HUES64 (cell line): ENCODE measurements around the gene AIM2.

ENCODE experiments used
- H3K27ac ChIP-seq: 2 replicates; pipeline ENCODE4 v1.7.0; 2013; ENCODE audit warnings: low read depth, low read length, inconsistent platforms
- H3K27me3 ChIP-seq: 2 replicates; pipeline ENCODE4 v1.6.1; 2013; ENCODE audit warnings: mild to moderate bottlenecking, low read length; ENCODE audit not compliant: insufficient read depth
- H3K36me3 ChIP-seq: 2 replicates; pipeline ENCODE4 v1.6.1; 2013; ENCODE audit warnings: mild to moderate bottlenecking, low read length; ENCODE audit not compliant: insufficient read depth
- H3K4me1 ChIP-seq: 2 replicates; pipeline ENCODE4 v1.6.1; 2013; ENCODE audit warnings: mild to moderate bottlenecking, low read length, moderate library complexity; ENCODE audit not compliant: insufficient read depth
- H3K4me3 ChIP-seq: 2 replicates; pipeline ENCODE4 v1.5.1; 2013; ENCODE audit warnings: mild to moderate bottlenecking, low read length, moderate library complexity
- H3K9ac ChIP-seq: 2 replicates; pipeline ENCODE4 v1.6.1; 2013; ENCODE audit warnings: mild to moderate bottlenecking, low read depth, low read length
- H3K9me3 ChIP-seq: 2 replicates; pipeline ENCODE4 v1.6.1; 2013; ENCODE audit warnings: low read depth, low read length; ENCODE audit not compliant: insufficient read depth
- WGBS: fragments of 150-250, 120-280 bp; methylation state at CpG from one replicate; pipeline ENCODE4 v1.1.7; 2013; ENCODE audit warnings: missing lambda C conversion rate; 5-methylcytosine and 5-hydroxymethylcytosine counted together

Gene AIM2

DNA sequence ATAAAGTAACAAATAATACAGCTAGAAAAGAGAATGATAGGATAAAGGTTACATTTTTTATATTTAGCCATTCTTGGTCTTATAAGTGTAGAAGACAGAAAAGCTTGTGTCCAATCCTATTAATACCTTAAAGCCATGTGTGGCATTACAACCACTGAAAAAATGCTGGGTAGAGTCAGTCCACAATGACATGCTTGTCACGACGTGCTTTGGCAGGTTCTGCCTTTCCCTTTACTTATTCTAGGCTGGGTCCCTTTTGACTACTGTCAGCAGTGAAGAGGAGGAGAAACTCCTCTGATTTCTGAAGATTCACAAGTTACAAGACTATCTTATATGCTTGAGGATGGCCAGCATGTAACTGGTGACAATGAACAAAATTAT, 14.6 kb upstream of the AIM2 start:
- H3K36me3 ChIP-seq, result no peaks in the 10 kb centered on the region
- WGBS, result 91% methylated on average over 2 of the region's 2 CpGs
- no peak overlapping the region for H3K27ac ChIP-seq
- H3K4me3 ChIP-seq, result no peak overlapping the region
- no peaks in the 10 kb centered on the region for H3K9me3 ChIP-seq
- no peaks in the 10 kb centered on the region for H3K27me3 ChIP-seq
- no peak overlapping the region for H3K9ac ChIP-seq
- no peaks in the 10 kb centered on the region for H3K4me1 ChIP-seq

DNA sequence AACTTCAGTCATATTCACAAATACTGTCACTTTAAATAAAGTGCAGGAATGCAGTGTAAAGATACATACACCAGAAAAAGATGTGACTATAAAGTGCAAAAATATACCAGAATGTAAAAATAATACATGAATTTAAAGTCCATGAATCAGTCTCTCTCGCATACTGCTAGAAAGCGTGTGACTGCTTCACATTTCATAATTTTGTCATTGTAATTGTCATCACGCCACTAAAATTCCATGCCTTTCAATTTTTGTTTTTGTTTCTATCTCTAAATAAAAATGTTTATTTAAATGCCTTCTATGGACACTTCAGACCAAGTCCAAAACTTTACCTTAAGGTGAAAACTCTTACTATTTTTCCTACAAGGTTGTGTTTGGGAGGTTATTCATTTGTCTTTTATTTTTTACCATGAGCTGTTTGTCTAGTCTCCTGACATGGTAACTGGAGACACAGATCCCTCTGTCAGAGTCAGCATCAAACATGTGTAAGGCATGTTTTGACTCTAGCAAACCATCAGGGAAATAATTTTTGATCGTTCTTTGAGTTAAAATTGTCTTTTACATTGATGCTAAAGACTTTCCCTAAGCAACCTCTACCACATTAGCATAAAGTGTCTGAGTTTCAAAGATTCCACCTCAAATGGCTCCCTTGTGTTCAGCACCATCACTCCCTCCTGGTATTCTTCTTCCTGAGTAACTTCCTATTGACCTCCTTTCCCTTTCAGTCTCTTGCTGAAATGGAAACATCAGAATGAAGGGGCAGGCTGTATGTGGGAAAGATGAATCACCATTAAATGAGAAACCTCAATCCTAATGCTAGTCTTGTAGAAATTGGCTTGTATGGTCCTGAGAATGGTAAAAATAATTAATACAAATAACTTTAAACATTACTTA, 14.0 kb upstream of the AIM2 start:
- Histone ChIP-seq H3K4me1 (no peaks in the 10 kb centered on the region), H3K9ac (no peak overlapping the region), H3K36me3 (no peaks in the 10 kb centered on the region), H3K4me3 (no peak overlapping the region), H3K27me3 (no peaks in the 10 kb centered on the region), H3K9me3 (no peaks in the 10 kb centered on the region), H3K27ac (no peak overlapping the region)
- WGBS, result 93% methylated on average over 4 of the region's 4 CpGs

DNA sequence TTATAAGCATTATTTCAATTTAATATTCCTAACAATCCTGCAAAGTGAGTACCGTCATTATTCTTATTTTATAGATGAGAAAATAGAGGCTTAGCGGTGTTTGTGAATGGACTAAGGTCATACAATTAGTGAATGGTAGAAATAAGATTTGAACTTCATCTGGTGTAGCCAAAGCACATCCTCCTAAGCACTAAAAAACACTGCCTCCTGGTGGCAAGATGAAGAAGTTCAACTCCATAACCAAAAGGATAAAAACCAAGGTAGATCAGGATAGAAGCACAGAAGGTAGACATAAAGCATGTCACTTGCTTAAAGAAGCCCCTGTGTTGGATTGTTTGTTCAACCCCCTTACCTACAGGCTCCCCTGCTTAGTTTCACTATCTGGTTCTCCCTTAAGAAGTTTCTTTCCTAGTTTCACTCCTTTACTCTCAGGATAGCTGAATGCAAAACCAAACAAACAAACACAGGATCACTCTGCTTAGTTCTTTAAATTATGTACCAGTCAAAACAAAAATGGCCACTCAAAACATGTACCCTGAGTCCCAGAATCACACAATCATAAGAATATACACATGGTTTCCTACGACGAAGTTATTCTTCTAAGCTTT, 12.7 kb upstream of the AIM2 start:
- Histone ChIP-seq H3K9ac (no peak overlapping the region), H3K4me3 (no peak overlapping the region), H3K4me1 (no peaks in the 10 kb centered on the region), H3K9me3 (no peaks in the 10 kb centered on the region), H3K36me3 (no peaks in the 10 kb centered on the region), H3K27ac (no peak overlapping the region), H3K27me3 (no peaks in the 10 kb centered on the region)
- 98% methylated on average over 2 of the region's 4 CpGs for WGBS

DNA sequence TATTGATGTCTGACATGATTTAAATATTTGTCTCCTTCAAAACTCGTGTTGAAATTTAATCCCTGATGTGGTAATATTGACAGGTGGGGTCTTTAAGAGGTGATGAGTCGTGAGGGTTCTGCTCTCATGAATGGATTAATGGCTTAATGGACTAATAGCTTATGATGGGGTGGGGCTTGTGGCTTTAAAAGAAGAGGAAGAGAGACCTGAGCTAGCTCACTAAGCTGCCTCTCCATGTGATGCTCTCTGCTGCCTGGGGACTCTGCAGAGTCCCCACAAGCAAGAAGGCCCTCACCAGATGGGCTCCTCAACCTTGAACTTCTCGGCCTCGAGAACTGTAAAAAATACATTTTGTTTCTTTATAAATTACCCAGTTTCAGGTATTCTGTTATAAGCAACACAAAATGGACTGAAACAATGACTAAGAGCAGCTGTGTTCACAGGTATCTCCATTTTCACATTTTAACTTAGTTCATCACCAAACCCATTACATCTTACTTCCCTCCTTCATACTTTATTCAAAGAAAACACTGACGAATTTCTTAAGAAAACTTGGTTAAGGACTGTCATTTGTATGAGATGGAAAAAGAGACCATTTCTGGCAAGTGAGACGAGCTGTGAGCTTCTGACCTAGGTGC, 12.1 kb upstream of the AIM2 start:
- H3K27me3 ChIP-seq, result no peaks in the 10 kb centered on the region

DNA sequence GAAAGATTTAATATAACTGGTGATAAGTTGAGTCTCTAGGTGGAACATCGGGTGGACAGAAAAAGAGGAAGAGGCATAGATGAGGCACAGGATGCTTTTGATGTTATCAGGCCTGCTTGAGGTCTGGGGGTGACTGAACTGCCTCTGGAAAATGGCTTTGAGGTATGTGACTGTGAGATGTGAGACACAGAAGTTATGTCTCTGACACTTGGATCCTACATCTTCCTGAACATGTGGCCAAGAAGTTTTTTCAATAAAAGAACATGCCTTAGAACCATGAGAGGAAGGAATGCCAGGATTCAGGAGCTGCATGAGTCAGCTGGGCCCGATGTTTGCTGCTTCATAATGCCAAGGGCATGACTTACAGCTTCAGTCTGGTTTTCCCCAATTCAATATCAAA, 11.5 kb upstream of the AIM2 start:
- H3K9me3 ChIP-seq, result no peaks in the 10 kb centered on the region
- H3K9ac ChIP-seq, result no peak overlapping the region
- 89% methylated on average over 2 of the region's 2 CpGs for WGBS
- H3K4me1 ChIP-seq, result no peaks in the 10 kb centered on the region
- H3K36me3 ChIP-seq, result no peaks in the 10 kb centered on the region
- H3K4me3 ChIP-seq, result no peak overlapping the region
- no peak overlapping the region for H3K27ac ChIP-seq
- H3K27me3 ChIP-seq, result no peaks in the 10 kb centered on the region

More for the DNA sequence above, 12.1 kb upstream of the AIM2 start:
- H3K9ac ChIP-seq, result no peak overlapping the region
- H3K4me1 ChIP-seq, result no peaks in the 10 kb centered on the region
- no peaks in the 10 kb centered on the region for H3K9me3 ChIP-seq
- no peaks in the 10 kb centered on the region for H3K36me3 ChIP-seq
- no peak overlapping the region for H3K4me3 ChIP-seq
- no peak overlapping the region for H3K27ac ChIP-seq
- 94% methylated on average over 5 of the region's 6 CpGs for WGBS

DNA sequence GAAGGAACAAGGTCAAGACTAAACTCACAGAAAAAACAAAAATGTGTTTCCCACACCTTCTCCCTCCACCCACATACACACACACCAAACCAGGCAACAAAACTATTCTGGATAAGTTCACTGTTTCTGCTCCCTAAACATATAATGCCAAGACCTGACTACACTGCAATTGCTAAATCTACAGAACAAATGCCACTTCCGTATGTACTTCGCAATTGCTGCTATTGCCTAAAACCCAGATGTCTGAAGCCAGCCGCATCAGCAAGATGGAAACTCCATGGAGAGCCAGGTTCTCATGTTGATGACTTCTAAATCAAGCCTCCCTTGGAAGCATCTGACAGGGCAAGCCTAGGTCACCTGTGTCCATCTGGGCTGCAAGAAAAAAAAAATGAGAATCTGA, 8.3 kb upstream of the AIM2 start:
- WGBS, result 97% methylated on average over 3 of the region's 3 CpGs
- Histone ChIP-seq H3K9ac (no peak overlapping the region), H3K4me1 (no peaks in the 10 kb centered on the region), H3K36me3 (no peaks in the 10 kb centered on the region), H3K27me3 (no peaks in the 10 kb centered on the region), H3K27ac (no peak overlapping the region), H3K9me3 (no peaks in the 10 kb centered on the region), H3K4me3 (no peak overlapping the region)

DNA sequence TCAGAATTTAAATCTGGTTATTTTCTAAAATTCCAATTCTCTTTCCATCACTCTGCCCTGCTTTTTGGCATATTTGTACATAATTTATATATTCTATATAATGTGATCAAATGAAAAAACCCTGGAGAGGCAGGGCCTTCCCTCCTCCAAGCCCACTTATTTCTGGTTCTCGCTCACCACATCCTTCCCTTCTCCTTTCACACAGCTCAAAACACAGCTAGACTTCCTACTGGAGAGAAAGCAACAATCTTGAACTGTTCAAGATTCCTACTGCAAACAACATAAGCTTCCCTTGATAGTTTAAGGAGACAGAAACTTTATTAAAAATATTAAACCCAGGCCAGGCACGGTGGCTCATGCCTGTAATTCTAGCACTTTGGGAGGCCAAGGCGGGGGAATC, 7.6 kb upstream of the AIM2 start:
- Histone ChIP-seq H3K9me3 (no peaks in the 10 kb centered on the region), H3K4me1 (no peaks in the 10 kb centered on the region), H3K9ac (no peak overlapping the region), H3K27me3 (no peaks in the 10 kb centered on the region), H3K27ac (no peak overlapping the region), H3K36me3 (no peaks in the 10 kb centered on the region), H3K4me3 (no peak overlapping the region)
- WGBS, result 95% methylated on average over 3 of the region's 3 CpGs

DNA sequence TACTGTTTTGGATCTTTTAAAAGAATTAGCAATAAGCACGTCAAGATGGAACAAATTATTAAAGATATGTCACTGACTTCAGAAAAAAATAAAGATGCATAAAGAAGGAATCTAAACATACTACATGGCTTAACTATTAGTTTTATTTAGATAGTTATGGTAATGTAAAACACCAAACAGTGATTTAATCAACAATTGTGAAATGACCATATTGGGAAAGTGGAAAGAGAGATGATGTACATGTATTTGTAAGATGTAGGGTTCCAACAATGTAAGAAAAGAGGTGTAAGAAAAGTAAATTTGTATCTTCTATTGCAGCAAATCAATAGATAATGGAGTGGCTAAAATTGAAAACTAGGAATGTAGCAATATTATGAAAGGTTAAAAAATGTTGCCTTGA, 6.4 kb upstream of the AIM2 start:
- H3K9me3 ChIP-seq, result no peaks in the 10 kb centered on the region
- H3K9ac ChIP-seq, result no peak overlapping the region
- WGBS, result 100% methylated on average over 1 of the region's 1 CpG
- H3K27me3 ChIP-seq, result no peaks in the 10 kb centered on the region
- H3K36me3 ChIP-seq, result no peaks in the 10 kb centered on the region
- no peak overlapping the region for H3K27ac ChIP-seq
- H3K4me1 ChIP-seq, result no peaks in the 10 kb centered on the region
- H3K4me3 ChIP-seq, result no peak overlapping the region

DNA sequence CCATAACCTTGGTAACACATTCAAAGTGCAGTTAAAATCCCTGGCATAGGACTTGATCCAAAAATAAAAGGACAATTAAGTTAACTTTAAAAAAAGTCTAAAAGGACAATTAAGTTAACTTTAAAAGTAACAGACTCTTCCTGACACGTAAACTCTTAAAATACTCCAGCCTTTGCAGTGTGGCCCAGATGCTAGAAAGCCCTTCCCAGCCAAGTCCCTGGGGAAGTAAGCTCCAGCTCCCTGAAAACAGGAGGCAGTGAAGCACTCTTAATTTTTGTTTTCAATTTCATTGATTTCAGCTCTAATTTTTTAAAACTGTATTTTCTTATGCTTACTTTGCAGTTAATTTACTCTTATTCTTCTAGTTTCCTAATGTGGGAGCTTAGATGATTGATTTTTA, 5.1 kb upstream of the AIM2 start:
- Histone ChIP-seq H3K36me3 (no peaks in the 10 kb centered on the region), H3K9me3 (no peaks in the 10 kb centered on the region), H3K27me3 (no peaks in the 10 kb centered on the region), H3K4me1 (no peaks in the 10 kb centered on the region), H3K27ac (no peak overlapping the region), H3K4me3 (no peak overlapping the region), H3K9ac (no peak overlapping the region)
- 89% methylated on average over 1 of the region's 1 CpG for WGBS

DNA sequence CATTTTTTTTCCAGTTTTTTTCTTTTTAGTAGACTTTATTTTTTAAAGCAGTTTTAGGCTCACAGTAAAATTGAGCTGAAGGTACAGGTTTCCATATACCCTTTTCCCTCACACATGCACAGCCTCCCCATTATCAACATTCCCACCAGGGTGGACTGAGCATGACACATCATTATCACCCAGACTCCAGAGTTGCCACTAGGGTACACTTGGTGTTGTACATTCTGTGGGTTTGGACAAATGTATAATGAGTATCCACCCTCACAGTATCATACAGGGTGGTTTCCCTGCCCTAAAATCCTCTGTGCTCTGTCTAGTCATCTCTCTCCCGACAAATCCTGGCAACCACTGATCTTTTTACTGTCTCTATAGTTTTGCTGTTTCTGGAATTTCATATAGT, 3.0 kb upstream of the AIM2 start:
- H3K36me3 ChIP-seq, result no peaks in the 10 kb centered on the region
- no peaks in the 10 kb centered on the region for H3K9me3 ChIP-seq
- no peaks in the 10 kb centered on the region for H3K4me1 ChIP-seq
- H3K27ac ChIP-seq, result no peak overlapping the region
- no peak overlapping the region for H3K4me3 ChIP-seq
- H3K27me3 ChIP-seq, result no peaks in the 10 kb centered on the region
- WGBS, result 100% methylated on average over 1 of the region's 1 CpG
- no peak overlapping the region for H3K9ac ChIP-seq

DNA sequence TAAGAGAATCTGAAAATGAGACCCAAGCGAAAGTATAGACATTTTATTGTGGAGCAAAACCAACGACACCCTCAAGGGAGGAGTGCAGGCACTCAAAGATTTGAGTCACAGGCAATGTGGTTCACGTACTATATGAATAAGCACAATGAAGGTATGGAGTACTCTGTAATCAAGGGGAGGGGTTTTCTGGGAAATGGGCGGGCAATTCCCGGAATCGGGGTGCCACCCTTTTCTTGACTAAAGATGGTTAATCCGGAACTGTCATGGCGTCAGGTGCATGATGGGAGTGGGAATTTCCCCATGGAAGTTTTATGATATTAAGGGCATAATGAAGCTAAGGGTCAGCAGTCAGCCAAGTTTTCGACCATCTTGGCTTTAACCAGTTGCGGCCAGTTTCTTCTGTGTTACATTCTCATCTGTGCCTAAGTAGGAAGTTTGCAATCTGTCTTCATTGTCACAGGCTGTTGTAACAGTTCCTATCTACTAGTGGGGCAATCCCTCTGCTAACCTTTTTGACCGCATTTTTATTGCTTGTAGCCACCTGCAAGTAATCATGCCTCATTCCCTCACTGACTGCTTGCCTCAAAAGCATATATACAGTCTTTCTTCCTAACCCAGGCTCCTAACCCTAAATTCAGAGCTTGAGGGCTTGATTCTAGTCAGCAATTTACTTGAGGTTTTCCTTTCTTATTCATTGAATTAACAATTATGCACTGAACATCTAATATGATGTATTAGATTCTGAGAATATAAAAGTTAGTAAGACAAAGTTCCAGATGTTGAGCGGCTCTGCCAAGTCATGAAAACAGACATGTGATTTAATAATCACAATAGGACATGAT, 775 bp upstream of the AIM2 start:
- Histone ChIP-seq H3K9me3 (no peaks in the 10 kb centered on the region), H3K27ac (no peak overlapping the region), H3K9ac (no peak overlapping the region), H3K4me3 (no peak overlapping the region), H3K27me3 (no peaks in the 10 kb centered on the region), H3K4me1 (no peaks in the 10 kb centered on the region), H3K36me3 (no peaks in the 10 kb centered on the region)
- WGBS, result 96% methylated on average over 12 of the region's 12 CpGs
